HG03135 (cell line): ENCODE results near the gene ABHD14A.

Experiments used
- ATAC-seq: cut with Tn5 transposase; IDR thresholded peaks from one replicate; pipeline ENCODE4 v1.9.1; 2021; ENCODE audit warnings: mild to moderate bottlenecking, moderate library complexity; ENCODE audit not compliant: unreplicated experiment

ABHD14A gene

GRCh38 chr3:51955175-51955892, 19.5 kb upstream of the ABHD14A start, which contains the start of gene GPR62:
Gene GPR62, plus strand, starts transcription at chr3:51955381. Its CDS starts 272 bp downstream, at chr3:51955653.
- ATAC-seq, result no peak

DNA sequence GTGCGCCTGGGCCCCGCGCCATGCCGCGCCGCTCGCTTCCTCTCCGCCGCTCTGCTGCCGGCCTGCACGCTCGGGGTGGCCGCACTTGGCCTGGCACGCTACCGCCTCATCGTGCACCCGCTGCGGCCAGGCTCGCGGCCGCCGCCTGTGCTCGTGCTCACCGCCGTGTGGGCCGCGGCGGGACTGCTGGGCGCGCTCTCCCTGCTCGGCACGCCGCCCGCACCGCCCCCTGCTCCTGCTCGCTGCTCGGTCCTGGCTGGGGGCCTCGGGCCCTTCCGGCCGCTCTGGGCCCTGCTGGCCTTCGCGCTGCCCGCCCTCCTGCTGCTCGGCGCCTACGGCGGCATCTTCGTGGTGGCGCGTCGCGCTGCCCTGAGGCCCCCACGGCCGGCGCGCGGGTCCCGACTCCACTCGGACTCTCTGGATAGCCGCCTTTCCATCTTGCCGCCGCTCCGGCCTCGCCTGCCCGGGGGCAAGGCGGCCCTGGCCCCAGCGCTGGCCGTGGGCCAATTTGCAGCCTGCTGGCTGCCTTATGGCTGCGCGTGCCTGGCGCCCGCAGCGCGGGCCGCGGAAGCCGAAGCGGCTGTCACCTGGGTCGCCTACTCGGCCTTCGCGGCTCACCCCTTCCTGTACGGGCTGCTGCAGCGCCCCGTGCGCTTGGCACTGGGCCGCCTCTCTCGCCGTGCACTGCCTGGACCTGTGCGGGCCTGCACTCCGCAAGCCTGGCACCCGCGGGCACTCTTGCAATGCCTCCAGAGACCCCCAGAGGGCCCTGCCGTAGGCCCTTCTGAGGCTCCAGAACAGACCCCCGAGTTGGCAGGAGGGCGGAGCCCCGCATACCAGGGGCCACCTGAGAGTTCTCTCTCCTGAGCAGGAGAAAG, 18.7 kb upstream of the ABHD14A start:
- no peak for ATAC-seq

GRCh38 chr3:51957520-51958205, 17.2 kb upstream of the ABHD14A start:
- ATAC-seq, result no peak

DNA sequence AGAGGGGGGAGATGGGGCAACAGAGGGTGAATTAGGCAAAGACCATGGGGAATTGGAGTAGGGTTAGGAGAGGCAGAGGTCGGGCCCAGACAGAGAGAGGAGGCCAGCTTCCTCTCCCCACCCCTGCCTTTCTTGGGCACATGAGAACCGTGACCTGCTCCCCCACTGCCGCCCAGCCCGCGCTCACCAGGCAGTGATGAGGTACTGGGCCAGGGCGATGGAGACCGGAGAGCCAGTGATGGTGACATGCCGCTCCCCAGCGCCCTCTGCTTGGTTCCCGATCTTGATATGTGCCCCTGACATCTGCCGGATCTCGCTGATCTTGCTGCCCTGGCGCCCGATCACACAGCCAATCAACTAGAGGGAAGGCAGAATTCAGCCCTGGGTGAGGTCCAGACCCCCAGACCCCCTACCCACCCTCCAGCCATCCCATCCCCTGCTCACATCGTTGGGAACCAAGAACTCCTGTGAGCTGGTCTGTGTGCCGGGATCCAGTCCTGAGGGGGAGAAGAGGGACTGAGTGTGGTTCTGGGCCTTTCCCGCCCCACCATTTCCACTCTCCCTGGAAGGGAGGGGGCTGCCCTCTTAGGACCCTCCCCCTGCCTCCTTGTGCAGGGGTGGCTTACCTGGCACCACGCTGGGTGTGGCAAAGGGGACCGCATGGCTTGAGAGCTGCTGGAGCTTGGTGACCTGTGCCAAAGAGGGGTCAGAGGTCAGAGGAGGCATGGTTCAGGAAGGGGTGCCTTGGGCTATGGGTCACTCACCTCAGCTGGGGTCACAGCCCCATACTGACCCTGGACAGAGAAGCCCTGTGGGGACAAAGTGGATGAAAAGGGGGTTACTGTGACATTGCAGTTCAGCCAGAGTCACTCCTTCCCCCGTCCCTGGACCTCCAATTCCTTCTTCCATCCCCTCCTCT, 16.0 kb upstream of the ABHD14A start:
- no peak for ATAC-seq

DNA sequence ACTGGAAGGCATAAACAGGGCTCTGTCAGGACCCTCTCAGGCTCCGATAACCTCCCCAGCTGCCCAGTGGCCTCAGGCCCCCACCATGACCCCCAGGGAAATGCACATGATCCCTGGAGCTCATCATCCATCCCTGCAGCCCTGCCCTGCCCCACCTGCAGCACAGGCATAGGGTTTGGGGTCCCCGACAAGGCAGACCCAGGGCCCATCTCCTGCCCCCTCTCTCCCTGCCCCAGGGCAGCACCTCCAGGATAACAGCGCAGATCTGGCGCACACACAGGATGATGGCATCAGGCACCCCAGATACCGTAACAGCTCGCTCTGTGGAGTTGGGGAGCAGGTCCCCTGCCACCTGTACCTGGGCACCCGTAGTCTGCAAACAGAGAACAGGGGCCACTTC, 15.2 kb upstream of the ABHD14A start:
- ATAC-seq, result no peak

- ATAC-seq, result no peak
Measured at GRCh38 chr3:51960386-51960785, 14.5 kb upstream of the ABHD14A start.

DNA sequence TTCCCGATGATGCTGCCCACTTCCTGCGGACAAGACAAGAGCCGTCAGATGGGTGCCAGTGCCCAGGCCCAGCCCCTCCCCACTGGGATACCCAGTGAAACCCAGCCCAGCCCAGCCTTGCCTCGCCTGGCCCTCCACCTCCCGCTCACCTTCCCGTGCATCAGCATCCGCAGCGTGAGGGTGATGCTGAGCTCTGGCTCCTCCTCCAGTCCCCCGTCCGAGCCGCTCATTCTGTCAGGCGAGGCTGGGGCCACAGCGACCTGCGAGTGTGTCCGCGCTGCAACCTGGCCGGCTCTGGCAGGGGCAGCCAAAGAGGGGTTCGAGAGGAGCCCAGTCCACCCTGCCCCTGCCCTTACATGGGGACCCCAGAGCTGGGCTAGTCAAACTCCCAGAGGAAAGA, 13.9 kb upstream of the ABHD14A start:
- ATAC-seq, result no peak

DNA sequence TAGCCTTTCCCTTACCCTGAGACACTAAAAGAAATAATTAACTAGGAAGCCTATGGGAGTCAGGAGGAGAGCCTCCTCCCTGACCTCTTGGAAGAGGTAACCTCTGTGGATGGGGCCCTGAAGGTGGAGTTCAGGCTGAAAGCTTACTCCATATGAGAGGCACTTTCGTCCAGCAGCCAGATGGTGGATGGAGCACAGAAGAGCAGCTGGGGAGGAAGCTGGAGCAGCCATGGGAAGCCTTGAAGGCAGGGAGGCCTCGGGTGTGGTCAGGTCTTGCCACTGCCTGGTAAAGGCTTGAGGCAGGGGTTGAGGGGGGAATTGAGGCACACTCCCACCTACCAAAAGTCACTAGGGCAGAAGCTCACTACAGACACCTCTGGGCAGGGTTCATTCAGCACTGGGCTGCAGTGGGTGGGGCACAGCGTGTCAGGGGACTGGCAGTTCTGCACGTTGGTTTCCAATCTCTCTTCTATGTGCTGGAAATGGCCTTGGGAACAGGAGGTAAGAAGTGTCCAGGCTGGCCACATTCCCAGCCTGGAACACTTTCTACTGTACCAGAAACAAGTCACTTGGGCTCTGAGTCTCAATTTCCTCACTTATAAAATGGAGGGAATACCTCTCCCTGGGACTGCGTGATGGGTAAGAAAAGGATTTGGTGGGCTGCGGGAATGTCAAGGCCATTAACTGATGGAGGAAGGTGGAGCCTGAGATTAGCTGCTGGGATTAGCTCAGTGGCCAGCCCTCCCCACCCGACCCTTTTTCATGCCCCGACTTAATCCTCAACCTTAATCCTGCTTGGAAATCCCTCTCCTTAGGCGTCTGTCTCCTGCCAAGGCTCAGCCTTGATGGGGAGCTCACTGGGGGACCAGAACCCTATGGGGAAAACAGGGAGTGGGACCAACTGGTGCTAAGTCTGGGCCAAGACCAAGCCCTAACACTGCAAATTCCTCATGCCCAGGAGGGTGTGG, 13.0 kb upstream of the ABHD14A start:
- no peak for ATAC-seq

DNA sequence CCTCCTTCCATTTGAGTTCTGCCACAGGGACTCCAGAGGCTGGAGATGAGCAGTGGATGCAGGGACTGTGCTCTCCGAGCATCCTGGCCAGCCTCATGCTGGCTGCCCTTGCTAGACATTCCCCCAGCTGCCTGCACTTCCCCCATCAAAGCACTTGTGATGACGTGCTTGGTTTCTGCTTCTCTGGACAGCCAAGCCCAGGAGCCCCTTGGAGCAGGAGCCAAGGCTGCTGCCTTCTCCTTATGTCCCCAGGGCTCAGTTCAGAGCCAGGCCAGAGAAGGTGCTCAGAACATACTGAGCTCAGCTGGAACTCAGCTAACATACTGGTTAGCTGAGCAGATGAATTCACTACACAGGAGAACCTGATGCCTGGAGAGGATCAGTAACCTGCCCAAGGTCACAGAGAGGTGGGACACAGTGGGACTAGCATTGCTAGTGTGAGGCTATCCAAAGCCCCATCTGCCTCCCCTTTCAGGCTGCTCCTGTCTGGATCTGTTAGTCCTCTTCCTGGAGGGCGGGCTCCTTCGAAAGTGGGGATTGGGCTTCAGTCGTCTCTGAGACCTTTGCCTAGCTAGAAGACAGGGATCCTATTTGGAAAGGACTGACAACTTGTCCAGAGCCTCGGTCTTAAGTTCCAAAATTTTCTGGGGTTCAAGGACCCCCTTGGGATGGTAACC, 11.9 kb upstream of the ABHD14A start:
- no peak for ATAC-seq

DNA sequence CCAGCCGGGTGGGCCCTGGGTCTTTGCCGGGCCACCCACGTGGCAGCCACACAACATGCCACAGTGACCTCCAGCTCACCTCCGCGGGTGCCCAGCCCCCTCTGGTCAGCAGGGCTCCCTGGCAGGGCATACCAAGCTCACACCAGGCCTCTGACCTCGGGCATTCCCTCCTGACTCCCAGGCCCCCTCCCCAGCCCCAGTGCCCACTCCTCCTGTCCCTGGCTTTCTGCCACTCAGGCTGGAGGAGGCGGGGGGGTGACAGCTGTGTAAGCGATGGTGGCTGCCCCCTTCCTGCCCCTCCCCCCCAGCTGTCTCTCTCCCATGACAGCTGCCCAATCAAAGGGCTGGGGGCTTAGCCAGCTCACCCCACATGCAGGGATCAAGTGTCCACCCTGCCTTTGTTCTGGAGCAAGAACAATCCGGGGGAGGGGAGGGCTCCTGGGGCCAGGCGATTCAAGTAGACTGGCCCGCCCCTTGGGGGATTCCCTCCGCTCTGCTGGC, 10.9 kb upstream of the ABHD14A start:
- ATAC-seq, result no peak

DNA sequence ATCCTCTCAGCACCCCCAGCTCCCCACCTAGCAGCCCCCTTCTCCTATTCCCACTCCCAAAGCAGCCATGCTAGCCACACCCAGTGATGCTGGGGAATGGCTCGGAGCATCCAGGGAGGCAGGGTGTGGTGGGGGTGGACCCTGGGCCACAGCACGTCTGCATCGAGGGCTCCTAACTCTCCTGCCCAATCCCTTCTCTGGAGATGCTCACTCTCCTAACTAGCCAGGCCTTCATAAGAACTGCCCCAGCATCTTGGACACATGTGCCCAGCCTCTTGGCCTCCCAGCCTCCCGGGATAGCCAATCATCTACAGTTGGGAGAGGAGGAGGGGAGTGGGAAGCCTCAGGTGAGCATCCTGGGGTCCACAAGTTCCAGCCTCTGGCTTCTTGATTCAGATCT, 10.3 kb upstream of the ABHD14A start:
- ATAC-seq, result no peak

DNA sequence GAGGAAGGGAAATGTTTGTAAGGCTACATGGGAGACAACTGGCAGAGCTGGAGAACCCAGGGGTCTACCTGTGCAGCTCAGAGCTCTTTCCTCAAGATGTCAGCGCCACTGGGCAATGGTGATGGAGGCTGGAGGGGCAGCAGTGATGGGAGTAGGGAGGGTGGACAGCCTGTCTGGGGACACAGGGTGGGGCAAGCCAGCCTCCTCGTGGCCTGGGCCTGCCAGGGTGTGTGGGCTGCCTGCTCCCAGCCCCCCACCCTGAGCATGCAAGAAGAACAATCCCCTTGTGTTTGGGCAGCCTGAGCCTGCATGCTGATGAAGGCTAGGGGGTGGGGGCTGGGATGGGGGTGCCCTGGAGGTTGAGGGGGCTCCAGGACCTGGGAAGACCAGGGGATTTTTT, 8.8 kb upstream of the ABHD14A start:
- ATAC-seq, result no peak

- ATAC-seq, result no peak
Measured at GRCh38 chr3:51966486-51966885, 8.4 kb upstream of the ABHD14A start.

- no peak for ATAC-seq
Measured at GRCh38 chr3:51966922-51967383, 7.9 kb upstream of the ABHD14A start.

DNA sequence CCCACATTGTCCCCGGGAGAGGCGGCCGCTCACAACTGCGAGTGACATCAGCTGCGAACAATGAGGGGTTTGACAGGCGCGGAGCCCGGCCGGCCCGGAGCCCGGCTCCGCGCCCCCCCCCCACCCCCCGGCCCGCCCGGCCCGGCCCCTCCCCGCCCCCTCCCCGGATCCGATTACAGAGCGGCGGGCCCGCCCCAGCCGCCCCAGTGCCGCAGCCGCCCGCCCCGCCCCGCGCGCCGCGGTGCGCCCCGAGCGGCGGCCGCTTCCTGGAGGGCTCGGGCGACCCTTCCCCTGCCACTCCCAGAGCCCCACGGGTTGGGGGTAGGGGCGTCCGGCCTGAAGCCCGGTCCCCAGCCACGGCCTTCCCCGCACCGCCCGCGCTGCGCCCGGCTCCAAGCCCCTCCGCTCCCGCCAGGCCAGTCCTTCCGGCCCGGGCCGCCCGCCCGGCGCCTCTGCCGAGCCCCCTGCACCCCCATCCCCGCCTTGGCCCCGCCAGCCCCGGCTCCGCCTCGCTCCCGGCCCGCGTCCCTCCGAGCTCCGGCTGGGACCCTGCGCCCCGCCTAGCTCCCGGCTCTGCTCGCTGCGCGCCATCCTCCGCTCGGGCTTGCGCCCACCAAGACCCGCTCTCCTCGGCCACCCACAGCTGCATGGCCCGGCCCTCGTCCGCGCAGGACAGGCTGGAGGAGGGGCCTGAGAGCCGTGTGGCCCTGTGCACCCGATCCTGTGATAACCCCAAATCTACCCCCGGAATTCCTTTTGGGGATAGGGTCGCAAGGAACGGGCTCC, 7.3 kb upstream of the ABHD14A start, which contains the start of gene PCBP4:
Gene PCBP4, minus strand, starts transcription at position 71 of the 786 bp plus-strand sequence. CDS start 6,214 bp downstream, outside the sequence.
- no peak for ATAC-seq

- no peak for ATAC-seq
Measured at GRCh38 chr3:51968170-51968775, 6.6 kb upstream of the ABHD14A start.
